Panc1 (cell line): ENCODE measurements around the gene LIX1L. TPM values are rescaled to one million over a fixed set of nuclear protein-coding genes. Genes with fewer than 3 reads are reported as not detected.

Experiments used
- ATAC-seq: fragments of 200-7000 bp; cut with Tn5 transposase; 2 replicates; pipeline ENCODE4 v1.9.1; 2020; ENCODE audit warnings: mild to moderate bottlenecking, moderate library complexity
- BruUV-seq: library from RNA; stranded (reverse); fragments of 400-500 nt; replicated peaks from 2 replicates; lab custom pipeline; 2021; lab: Mats Ljungman, UMichigan
- CTCF ChIA-PET: fragments of 300-600 bp; sonication (Branson Sonifier 250); formaldehyde crosslinking; loops from one replicate; lab custom pipeline; 2022; ENCODE audit warnings: antibody characterized with exemption; lab: Charles Lee
- POLR2A ChIA-PET: fragments of 300-600 bp; sonication (Branson Sonifier 250); formaldehyde crosslinking; loops from one replicate; lab custom pipeline; 2022; ENCODE audit warnings: antibody characterized with exemption; lab: Charles Lee
- DNase-seq: peaks from one replicate; pipeline ENCODE4 v3.0.0-alpha.2; 2010; ENCODE audit warnings: low read depth, low spot score
- H3K27ac ChIP-seq: 2 replicates; pipeline ENCODE4 v1.5.1; 2011; ENCODE audit warnings: mild to moderate bottlenecking, low read length, inconsistent platforms
- H3K27me3 ChIP-seq: fragments of 200-500 bp; sonication (Bioruptor generic); 2 replicates; pipeline ENCODE4 v1.6.0; 2014; ENCODE audit warnings: low read length, inconsistent platforms; ENCODE audit not compliant: control insufficient read depth, insufficient read depth
- H3K36me3 ChIP-seq: fragments of 200-500 bp; sonication (Bioruptor generic); 2 replicates; pipeline ENCODE4 v1.5.1; 2014; ENCODE audit warnings: inconsistent platforms, mild to moderate bottlenecking, low read length, moderate library complexity; ENCODE audit not compliant: control insufficient read depth, insufficient read depth
- H3K4me1 ChIP-seq: 2 replicates; pipeline ENCODE4 v1.5.1; 2011; ENCODE audit warnings: inconsistent platforms, mild to moderate bottlenecking, low read length, moderate library complexity; ENCODE audit not compliant: control insufficient read depth, insufficient read depth
- H3K4me3 ChIP-seq, 2 experiments: 2 replicates each; pipeline ENCODE4 v1.5.1; 2011 to 2012; ENCODE audit warnings: low read depth in 2 of 2, low read length in 2 of 2, mild to moderate bottlenecking in 2 of 2, inconsistent platforms in 1 of 2, moderate library complexity in 1 of 2
- H3K9me3 ChIP-seq: fragments of 200-500 bp; sonication (Bioruptor generic); 2 replicates; pipeline ENCODE4 v1.5.1; 2014; ENCODE audit warnings: low read depth, mild to moderate bottlenecking, inconsistent platforms, low read length, moderate library complexity; ENCODE audit not compliant: control insufficient read depth, insufficient read depth
- POLR2AphosphoS5 ChIP-seq: IDR thresholded peaks from 2 replicates; pipeline ENCODE4 v1.6.1; 2012; ENCODE audit warnings: mild to moderate bottlenecking, low read depth, low read length, moderate library complexity
- SIN3A ChIP-seq: IDR thresholded peaks from 2 replicates; pipeline ENCODE4 v1.6.1; 2012; ENCODE audit warnings: low read depth, mild to moderate bottlenecking, low read length, moderate library complexity, borderline replicate concordance; ENCODE audit not compliant: insufficient read depth
- TCF7L2 ChIP-seq: IDR thresholded peaks from 2 replicates; pipeline ENCODE4 v1.6.1; 2011; ENCODE audit warnings: mild to moderate bottlenecking, low read depth, low read length, inconsistent platforms
- in situ Hi-C: cut with HindIII; loops from 2 replicates; pipeline ENCODE4 v1.10.0; 2016; ENCODE audit warnings: low sequenced_read_pairs, low pct_unique_long_range_greater_than_20kb
- intact Hi-C: fragments of 100-400 bp; cut with micrococcal nuclease; formaldehyde crosslinking; loops from one replicate; pipeline ENCODE4 v1.10.0; 2022; ENCODE audit not compliant: unreplicated experiment
- total RNA-seq: library from RNA; stranded (reverse); gene quantifications from one replicate; pipeline ENCODE4 v1.2.1, GENCODE V29; 2021; ENCODE audit not compliant: unreplicated experiment
- TF ChIP-seq, protein P1 (sequence below): fragments of 450-650 bp; IDR thresholded peaks from 2 replicates; pipeline ENCODE4 v1.5.1; 2017; ENCODE audit warnings: mild to moderate bottlenecking
- TF ChIP-seq, protein P2 (sequence below), 2 experiments: IDR thresholded peaks; 2 replicates each; pipeline ENCODE4 v1.6.1; 2011 to 2012; ENCODE audit warnings: low read depth in 2 of 2, control low read depth in 1 of 2, low read length in 1 of 2, mild to moderate bottlenecking in 1 of 2, moderate library complexity in 1 of 2; ENCODE audit not compliant: insufficient read depth in 1 of 2

Gene LIX1L
- total RNA-seq, 1 experiment from 2014 or later = 23.3 TPM

DNA sequence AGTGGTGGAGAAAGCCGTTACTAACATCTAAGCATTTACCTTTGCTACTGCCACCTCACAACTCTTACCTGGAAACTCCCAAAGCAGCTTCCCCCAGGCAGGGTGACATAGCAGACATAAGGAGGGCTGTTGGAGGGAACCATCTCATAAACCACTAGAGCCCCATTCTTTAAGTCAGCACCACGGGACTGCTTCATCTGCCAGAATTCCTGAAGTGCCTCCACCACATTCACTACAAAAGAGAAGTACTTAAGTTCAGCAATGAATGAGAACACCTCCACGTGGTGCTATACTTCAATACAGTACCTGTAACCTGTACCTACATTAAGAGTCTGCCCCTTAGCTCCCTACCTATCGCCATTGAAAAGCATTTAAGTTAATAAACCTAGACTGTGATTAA is 10.3 kb downstream of the LIX1L start:
- TF ChIP-seq TCF7L2 (no peak), SIN3A (no peak), POLR2AphosphoS5 (no peak)
- TF ChIP-seq, protein P1, sequence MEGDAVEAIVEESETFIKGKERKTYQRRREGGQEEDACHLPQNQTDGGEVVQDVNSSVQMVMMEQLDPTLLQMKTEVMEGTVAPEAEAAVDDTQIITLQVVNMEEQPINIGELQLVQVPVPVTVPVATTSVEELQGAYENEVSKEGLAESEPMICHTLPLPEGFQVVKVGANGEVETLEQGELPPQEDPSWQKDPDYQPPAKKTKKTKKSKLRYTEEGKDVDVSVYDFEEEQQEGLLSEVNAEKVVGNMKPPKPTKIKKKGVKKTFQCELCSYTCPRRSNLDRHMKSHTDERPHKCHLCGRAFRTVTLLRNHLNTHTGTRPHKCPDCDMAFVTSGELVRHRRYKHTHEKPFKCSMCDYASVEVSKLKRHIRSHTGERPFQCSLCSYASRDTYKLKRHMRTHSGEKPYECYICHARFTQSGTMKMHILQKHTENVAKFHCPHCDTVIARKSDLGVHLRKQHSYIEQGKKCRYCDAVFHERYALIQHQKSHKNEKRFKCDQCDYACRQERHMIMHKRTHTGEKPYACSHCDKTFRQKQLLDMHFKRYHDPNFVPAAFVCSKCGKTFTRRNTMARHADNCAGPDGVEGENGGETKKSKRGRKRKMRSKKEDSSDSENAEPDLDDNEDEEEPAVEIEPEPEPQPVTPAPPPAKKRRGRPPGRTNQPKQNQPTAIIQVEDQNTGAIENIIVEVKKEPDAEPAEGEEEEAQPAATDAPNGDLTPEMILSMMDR = no peak
- TF ChIP-seq, protein P2, sequence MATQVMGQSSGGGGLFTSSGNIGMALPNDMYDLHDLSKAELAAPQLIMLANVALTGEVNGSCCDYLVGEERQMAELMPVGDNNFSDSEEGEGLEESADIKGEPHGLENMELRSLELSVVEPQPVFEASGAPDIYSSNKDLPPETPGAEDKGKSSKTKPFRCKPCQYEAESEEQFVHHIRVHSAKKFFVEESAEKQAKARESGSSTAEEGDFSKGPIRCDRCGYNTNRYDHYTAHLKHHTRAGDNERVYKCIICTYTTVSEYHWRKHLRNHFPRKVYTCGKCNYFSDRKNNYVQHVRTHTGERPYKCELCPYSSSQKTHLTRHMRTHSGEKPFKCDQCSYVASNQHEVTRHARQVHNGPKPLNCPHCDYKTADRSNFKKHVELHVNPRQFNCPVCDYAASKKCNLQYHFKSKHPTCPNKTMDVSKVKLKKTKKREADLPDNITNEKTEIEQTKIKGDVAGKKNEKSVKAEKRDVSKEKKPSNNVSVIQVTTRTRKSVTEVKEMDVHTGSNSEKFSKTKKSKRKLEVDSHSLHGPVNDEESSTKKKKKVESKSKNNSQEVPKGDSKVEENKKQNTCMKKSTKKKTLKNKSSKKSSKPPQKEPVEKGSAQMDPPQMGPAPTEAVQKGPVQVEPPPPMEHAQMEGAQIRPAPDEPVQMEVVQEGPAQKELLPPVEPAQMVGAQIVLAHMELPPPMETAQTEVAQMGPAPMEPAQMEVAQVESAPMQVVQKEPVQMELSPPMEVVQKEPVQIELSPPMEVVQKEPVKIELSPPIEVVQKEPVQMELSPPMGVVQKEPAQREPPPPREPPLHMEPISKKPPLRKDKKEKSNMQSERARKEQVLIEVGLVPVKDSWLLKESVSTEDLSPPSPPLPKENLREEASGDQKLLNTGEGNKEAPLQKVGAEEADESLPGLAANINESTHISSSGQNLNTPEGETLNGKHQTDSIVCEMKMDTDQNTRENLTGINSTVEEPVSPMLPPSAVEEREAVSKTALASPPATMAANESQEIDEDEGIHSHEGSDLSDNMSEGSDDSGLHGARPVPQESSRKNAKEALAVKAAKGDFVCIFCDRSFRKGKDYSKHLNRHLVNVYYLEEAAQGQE (IDR thresholded peaks at IDR 0.05; ENCODE audit: insufficient read depth in 1 of 2, low read depth in 2 of 2, low read length in 1 of 2) = no peak
- POLR2A ChIA-PET = no interaction called here
- BruUV-seq = no TSS peak
- H3K27ac ChIP-seq = no peak overlapping the region
- no peaks in the 10 kb centered on the region for H3K9me3 ChIP-seq
- no peaks in the 10 kb centered on the region for H3K36me3 ChIP-seq
- H3K4me3 ChIP-seq = no peak overlapping the region
- H3K27me3 ChIP-seq = no peaks in the 10 kb centered on the region
- in situ Hi-C loops (no loop called here), intact Hi-C loops (no loop called here)
- ATAC-seq (no peak), DNase-seq (no peak)
- CTCF ChIA-PET = no interaction called here
- H3K4me1 ChIP-seq = no peaks in the 10 kb centered on the region

DNA sequence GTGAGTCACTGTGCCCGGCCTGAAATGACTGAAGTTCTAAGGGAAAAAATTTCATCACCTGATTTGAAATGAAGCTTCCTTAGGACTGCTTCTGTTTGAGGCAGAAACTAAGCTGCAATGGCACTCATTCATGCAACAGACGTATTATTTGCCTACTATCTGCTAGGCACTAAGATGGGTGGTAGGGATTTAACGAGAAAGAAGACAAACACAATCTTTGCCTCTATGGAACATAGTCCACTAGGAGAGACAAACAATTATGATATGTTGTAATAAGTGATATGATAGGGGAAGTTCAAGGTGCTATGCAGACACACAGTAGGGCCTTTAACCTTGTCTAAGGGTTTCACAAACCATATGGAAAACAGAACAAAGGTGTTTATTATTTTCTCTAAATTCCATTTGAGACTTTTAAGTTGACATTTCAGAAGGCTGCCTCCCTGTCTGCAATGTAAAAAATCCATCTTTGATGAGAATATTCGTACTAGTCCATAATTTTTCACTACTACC is 11.3 kb downstream of the LIX1L start:
- Histone ChIP-seq H3K4me1 (no peaks in the 10 kb centered on the region), H3K36me3 (no peaks in the 10 kb centered on the region), H3K27ac (no peak overlapping the region), H3K4me3 (no peak overlapping the region), H3K27me3 (no peaks in the 10 kb centered on the region), H3K9me3 (no peaks in the 10 kb centered on the region)
- intact Hi-C loops (no loop called here), in situ Hi-C loops (no loop called here)
- POLR2A ChIA-PET = no interaction called here
- CTCF ChIA-PET = no interaction called here
- TF ChIP-seq, protein P1 = no peak
- TF ChIP-seq SIN3A = no peak
- no peak for TF ChIP-seq TCF7L2
- TF ChIP-seq, protein P2 (IDR thresholded peaks at IDR 0.05; ENCODE audit: insufficient read depth in 1 of 2, low read depth in 2 of 2, low read length in 1 of 2) = no peak
- TF ChIP-seq POLR2AphosphoS5 = no peak
- BruUV-seq = no TSS peak
- DNase-seq (no peak), ATAC-seq (no peak)
